ENCODE data around the gene SNAP23. TPM values are rescaled to one million over a fixed set of nuclear protein-coding genes. Genes with fewer than 3 reads are reported as not detected.

The SNAP23 gene
- total RNA-seq, 4 donors from 2014 or later: 30.9 to 59.3 (median 40.1) TPM

GRCh38 chr15:42575188-42576039 lies 80.0 kb downstream of the SNAP23 start, which contains the start of gene STARD9:
TSS of gene STARD9 (plus strand) at chr15:42575606. CDS start at chr15:42575716, 110 bp downstream.
- Histone ChIP-seq H3K36me3 (no peaks in the 10 kb centered on the region), H3K9me3 (no peaks in the 10 kb centered on the region), H3K4me1 (peaks cover 0 to 54% (median 8%) of the 10 kb centered on the region in 3 donors), H3K27me3 (peaks cover 0 to 29% (median 0%) of the 10 kb centered on the region in 4 donors), H3K27ac (peak within 1 kb of the TSS; percentile 75 to 95 (median 94)), H3K4me3 (peak within 1 kb of the TSS; percentile 38 to 84 (median 78))
- WGBS, 2 donors: 0% methylated on average over 19 of the region's 95 CpGs; no CpG with 5 or more reads in 1 of the 2 donors
- peak; percentile 83 for DNase-seq
- intact Hi-C loops (cut with DNase I): no loop called here
- no peak for TF ChIP-seq CTCF (IDR thresholded peaks at IDR 0.05)
- TF ChIP-seq POLR2A (IDR thresholded peaks at IDR 0.05): peak in 3 of 4 donors; percentile 40 to 65 (median 63)

GRCh38 chr15:42576040-42576594 lies 80.7 kb downstream of the SNAP23 start:
- Histone ChIP-seq H3K36me3 (no peaks in the 10 kb centered on the region), H3K27me3 (peaks cover 0 to 29% (median 0%) of the 10 kb centered on the region in 4 donors), H3K4me1 (peaks cover 4 to 61% (median 12%) of the 10 kb centered on the region in 3 donors), H3K4me3 (peak overlapping the region; percentile 38 to 84 (median 78)), H3K9me3 (no peaks in the 10 kb centered on the region), H3K27ac (peak overlapping the region; percentile 75 to 95 (median 94))
- no peak for TF ChIP-seq CTCF (IDR thresholded peaks at IDR 0.05)
- TF ChIP-seq POLR2A (IDR thresholded peaks at IDR 0.05): no peak
- intact Hi-C loops (cut with DNase I): no loop called here
- WGBS, 2 donors: 5 to 17% methylated on average over 10 to 13 of the region's 16 CpGs
- no peak for DNase-seq

DNA sequence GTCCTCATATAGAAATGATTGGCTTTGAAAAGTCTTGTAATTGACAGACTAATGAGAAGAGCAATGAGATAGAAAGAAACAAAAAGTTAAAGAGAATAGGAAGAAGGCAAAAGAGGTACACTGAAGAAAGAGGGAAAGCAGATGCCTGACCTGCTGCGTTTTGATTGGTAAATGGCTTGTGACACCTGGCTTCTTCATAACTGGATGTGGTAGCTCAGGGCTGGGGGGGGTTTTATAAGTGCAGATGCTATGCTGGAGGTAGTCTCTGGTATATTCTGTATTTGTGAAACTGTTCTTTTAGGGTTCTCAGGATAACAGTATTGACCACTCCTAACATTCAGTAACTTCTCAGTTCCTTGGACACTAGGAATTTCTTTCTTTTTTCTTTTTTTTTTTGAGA lies 81.3 kb downstream of the SNAP23 start:
- no peak for DNase-seq
- H3K4me3 ChIP-seq: peak overlapping the region in 3 of 4 donors; percentile 77 to 84 (median 80)
- H3K9me3 ChIP-seq: no peaks in the 10 kb centered on the region
- peak overlapping the region in 3 of 4 donors; percentile 93 to 95 (median 94) for H3K27ac ChIP-seq
- H3K36me3 ChIP-seq: no peaks in the 10 kb centered on the region
- H3K4me1 ChIP-seq: peaks cover 5 to 68% (median 14%) of the 10 kb centered on the region in 3 donors
- TF ChIP-seq POLR2A (IDR thresholded peaks at IDR 0.05) (no peak), CTCF (IDR thresholded peaks at IDR 0.05) (no peak)
- WGBS, 2 donors: 77 to 81% methylated on average over 1 of the region's 1 CpG
- intact Hi-C loops (cut with DNase I): no loop called here
- peaks cover 0 to 29% (median 0%) of the 10 kb centered on the region in 4 donors for H3K27me3 ChIP-seq

- peaks cover 5 to 76% (median 17%) of the 10 kb centered on the region in 3 donors for H3K4me1 ChIP-seq
- peaks cover 0 to 29% (median 0%) of the 10 kb centered on the region in 4 donors for H3K27me3 ChIP-seq
- TF ChIP-seq POLR2A (IDR thresholded peaks at IDR 0.05) (no peak), CTCF (IDR thresholded peaks at IDR 0.05) (no peak)
- H3K4me3 ChIP-seq: peak overlapping the region in 1 of 4 donors; percentile 35
- no peaks in the 10 kb centered on the region for H3K9me3 ChIP-seq
- 29 to 55% methylated on average over 1 of the region's 1 CpG for WGBS, 2 donors
- intact Hi-C loops (cut with DNase I): no loop called here
- DNase-seq: no peak
- peak overlapping the region in 3 of 4 donors; percentile 41 to 71 (median 50) for H3K27ac ChIP-seq
- H3K36me3 ChIP-seq: no peaks in the 10 kb centered on the region
These were observed 82.1 kb downstream of the SNAP23 start for GRCh38 chr15:42577514-42578031.
